Gastrocnemius medialis (tissue), 4 donors: Measurements from ENCODE around the gene ACKR1.

Source experiments
- CTCF ChIP-seq, 5 experiments: fragments of 450-650 bp in 3 of 5; fragments of 200-600 bp in 2 of 5; sonication (generic) in 2 of 5; IDR thresholded peaks in 4 of 5; conservative IDR thresholded peaks in 1 of 5; 1 replicate in 4 of 5; 2 replicates in 1 of 5; pipeline ENCODE4 v1.5.1; 2016 to 2019; ENCODE audit warnings: antibody characterized with exemption in 5 of 5, mild to moderate bottlenecking in 3 of 5, moderate library complexity in 3 of 5
- POLR2A ChIP-seq, 2 donors: fragments of 450-650 bp; IDR thresholded peaks; one replicate each; pipeline ENCODE4 v1.6.1; 2017; ENCODE audit warnings: antibody characterized with exemption in 2 of 2, mild to moderate bottlenecking in 2 of 2, moderate library complexity in 2 of 2

- TF ChIP-seq POLR2A (IDR thresholded peaks at IDR 0.05) (no peak), CTCF (IDR thresholded peaks at IDR 0.05 in 4 of 5, conservative IDR thresholded peaks at IDR 0.05 in 1 of 5) (no peak)
These were observed 46.1 kb downstream of the ACKR1 start for GRCh38 chr1:159250638-159251216.
